SK-MEL-5 (cell line): ENCODE measurements around the gene GGTLC3. TPM values are rescaled to one million over a fixed set of nuclear protein-coding genes. Genes with fewer than 3 reads are reported as not detected.
"Not testable (repeated sequence)": the region's sequence is repeated elsewhere in the genome, so short reads cannot be mapped to it uniquely, and the experiment has no call there.

Experiments used
- DNase-seq: peaks from one replicate; pipeline ENCODE4 v3.0.0-alpha.2; 2016; ENCODE audit warnings: low read depth, low spot score
- in situ Hi-C: cut with HindIII; loops from 2 replicates; pipeline ENCODE4 v1.10.0; 2016; ENCODE audit warnings: low sequenced_read_pairs, high pct_unique_total_duplicates, low pct_unique_long_range_greater_than_20kb
- polyA plus RNA-seq, 2 experiments: library from polyadenylated mRNA; depleted of rRNA; stranded (reverse); fragments of >200 nt; gene quantifications; 2 replicates each; pipeline ENCODE4 v1.2.3, GENCODE V29; 2015
- total RNA-seq: library from RNA; depleted of rRNA; stranded (reverse); fragments of >200 nt; shearing (Covaris generic); gene quantifications from 2 replicates; pipeline ENCODE4 v1.2.3, GENCODE V29; 2014; rRNA removed

GGTLC3 gene
- total RNA-seq, result not detected in 2 replicates
- polyA plus RNA-seq (2015; cell fraction: cytosol; rRNA removed), result not detected in 2 replicates
- polyA plus RNA-seq (2015; cell fraction: nucleus; rRNA removed), result 1.2 TPM in 1 of 2 replicates, not detected in the other

DNA sequence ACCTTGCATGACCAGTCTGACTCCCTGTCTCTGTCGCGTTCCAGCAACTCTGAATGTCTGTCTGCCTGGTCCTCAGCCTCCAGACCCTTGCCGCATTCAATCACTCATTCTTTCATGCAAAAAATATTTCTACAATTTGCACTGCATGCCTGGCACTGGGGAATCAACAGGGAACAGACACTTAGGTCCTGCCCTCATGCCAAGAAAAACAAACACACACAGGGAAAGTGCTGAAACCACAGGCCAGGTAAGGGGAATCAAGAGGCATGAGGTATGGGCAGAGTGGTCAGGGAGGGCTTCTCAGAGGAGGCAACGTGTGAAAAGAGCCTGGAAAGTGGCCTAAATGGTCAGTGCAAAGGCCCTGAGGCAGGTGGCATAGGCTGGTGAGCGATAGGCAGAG is at the start of gene GGTLC3:
Gene GGTLC3, minus strand, starts transcription at position 101 of the 400 bp plus-strand sequence. CDS start 264 bp downstream, outside the sequence.
- in situ Hi-C loops, DNase-seq: not testable (repeated sequence)

GRCh38 chr22:18560099-18560974 is 42.4 kb upstream of the GGTLC3 start:
- DNase-seq, in situ Hi-C loops: not testable (repeated sequence)

DNA sequence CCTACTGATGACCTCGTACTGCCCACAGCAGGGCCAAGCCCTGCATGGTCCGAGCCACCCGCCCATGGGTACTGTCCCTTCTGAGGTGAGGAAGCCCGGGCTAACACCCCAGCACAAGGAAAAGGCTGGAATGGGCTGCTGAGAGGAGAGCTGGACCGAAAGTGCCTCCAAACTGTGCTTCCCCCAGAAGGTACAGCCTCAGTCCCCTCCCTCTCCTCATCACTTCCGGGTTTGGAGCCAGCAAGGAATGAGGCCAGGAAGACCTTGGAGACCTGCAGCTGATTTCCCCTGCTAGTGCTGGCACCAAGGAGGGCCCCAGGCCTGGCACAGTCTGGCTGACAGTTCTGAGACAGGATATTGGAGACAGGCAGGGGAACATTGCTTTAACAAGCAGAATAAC is 41.0 kb upstream of the GGTLC3 start:
- in situ Hi-C loops, DNase-seq: not testable (repeated sequence)

GRCh38 chr22:18558516-18558915 is 40.6 kb upstream of the GGTLC3 start:
- in situ Hi-C loops, result not testable (repeated sequence)

GRCh38 chr22:18554280-18555256 is 36.6 kb upstream of the GGTLC3 start:
- in situ Hi-C loops, DNase-seq: not testable (repeated sequence)

More at GRCh38 chr22:18558516-18558915, 40.6 kb upstream of the GGTLC3 start:
- DNase-seq, result not testable (repeated sequence)

GRCh38 chr22:18552839-18553597 is 35.1 kb upstream of the GGTLC3 start:
- in situ Hi-C loops, result not testable (repeated sequence)

DNA sequence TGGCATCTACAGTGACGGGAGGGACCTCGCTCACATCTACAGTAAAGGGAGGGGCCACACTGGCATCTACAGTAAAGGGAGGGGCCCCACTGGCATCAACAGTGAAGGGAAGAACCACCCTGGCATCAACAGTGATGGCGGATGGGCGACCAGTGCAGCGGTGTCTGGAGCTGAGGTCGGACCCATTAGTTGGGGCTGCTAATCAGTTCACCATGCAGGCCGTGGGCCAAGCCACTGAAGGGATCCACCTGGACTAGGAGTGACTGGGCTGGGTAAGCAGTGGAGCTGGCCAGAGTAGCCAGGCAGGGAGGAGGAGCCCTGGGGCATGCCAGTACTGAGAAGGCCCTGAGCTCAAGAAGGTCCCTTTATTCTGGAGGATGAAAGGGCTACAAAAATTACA is 33.1 kb upstream of the GGTLC3 start:
- in situ Hi-C loops, DNase-seq: not testable (repeated sequence)

More at GRCh38 chr22:18552839-18553597, 35.1 kb upstream of the GGTLC3 start:
- DNase-seq, result not testable (repeated sequence)

DNA sequence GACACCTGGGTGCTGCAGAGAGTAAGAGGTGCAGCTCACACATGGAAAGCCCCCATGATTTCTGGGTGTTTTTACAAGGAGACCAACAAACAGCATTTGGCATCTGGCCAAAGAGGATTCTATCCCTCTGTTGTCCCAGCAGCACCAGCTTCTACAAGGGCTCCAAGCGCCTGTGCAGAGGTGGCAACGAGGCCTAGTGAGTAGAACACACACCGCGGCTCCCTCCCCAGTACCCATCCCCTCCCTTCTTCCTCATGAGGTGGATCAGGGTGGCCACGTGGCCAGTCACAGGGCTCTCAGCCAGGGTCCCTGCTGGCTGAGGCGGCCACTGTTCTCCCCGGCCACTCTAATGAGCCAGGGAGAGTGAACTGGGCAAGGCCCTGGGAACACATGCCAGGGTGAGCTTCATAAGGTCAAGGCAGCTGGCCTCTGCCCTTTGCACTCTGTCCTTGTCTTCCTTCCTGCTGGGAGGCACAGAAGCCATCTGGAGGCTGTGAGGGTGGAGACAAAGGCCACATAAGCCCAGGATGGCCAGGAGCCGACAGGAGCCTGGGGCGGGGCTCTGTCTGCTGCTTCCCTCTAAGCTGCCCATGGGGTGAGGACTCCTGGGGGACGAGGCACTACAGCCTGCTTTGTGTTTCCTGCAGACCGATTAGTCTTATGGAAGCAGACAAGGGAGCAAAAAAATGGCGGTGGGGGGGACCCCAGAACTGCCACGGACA is 31.7 kb upstream of the GGTLC3 start:
- DNase-seq, in situ Hi-C loops: not testable (repeated sequence)

- in situ Hi-C loops, DNase-seq: not testable (repeated sequence)
Measured at GRCh38 chr22:18544615-18545014, 26.7 kb upstream of the GGTLC3 start.

- DNase-seq, in situ Hi-C loops: not testable (repeated sequence)
Measured at GRCh38 chr22:18543400-18543799, 25.4 kb upstream of the GGTLC3 start.

- in situ Hi-C loops, DNase-seq: not testable (repeated sequence)
Measured at GRCh38 chr22:18539994-18540393, 22.0 kb upstream of the GGTLC3 start.

DNA sequence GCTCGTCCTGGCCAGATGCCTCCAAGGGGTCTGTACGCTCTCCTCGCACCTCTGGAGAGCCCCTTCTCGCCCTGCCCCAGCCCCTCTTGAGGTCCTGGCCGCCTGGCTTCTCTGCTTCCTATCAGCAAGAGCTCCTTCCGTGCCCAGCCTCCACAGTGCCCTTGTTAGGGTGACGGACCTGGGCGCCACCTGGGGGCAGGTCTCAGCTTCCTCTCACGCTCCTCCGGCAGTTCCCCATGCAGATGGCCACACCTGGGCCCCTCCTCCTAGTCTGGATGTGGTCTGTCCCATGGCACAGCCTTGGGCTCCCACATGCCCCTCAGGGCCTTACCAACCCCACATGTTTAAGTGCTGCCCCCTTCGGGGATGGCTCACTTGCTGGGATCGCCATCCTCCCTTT is 16.4 kb upstream of the GGTLC3 start:
- in situ Hi-C loops, DNase-seq: not testable (repeated sequence)

GRCh38 chr22:18533633-18534032 is 15.7 kb upstream of the GGTLC3 start:
- DNase-seq, in situ Hi-C loops: not testable (repeated sequence)

- DNase-seq, in situ Hi-C loops: not testable (repeated sequence)
Measured at GRCh38 chr22:18529416-18530145, 11.6 kb upstream of the GGTLC3 start.

GRCh38 chr22:18528597-18529415 is 10.8 kb upstream of the GGTLC3 start:
- in situ Hi-C loops, result not testable (repeated sequence)
- peak; percentile 87 for DNase-seq
